ENCODE measurements around the gene DNMT3B.

GRCh38 chr20:32751293-32751692 lies 10.9 kb upstream of the DNMT3B start:
- TF ChIP-seq EZH2 (IDR thresholded peaks at IDR 0.05; ENCODE audit: borderline replicate concordance, low read length): no peak
- TF ChIP-seq, protein P1, sequence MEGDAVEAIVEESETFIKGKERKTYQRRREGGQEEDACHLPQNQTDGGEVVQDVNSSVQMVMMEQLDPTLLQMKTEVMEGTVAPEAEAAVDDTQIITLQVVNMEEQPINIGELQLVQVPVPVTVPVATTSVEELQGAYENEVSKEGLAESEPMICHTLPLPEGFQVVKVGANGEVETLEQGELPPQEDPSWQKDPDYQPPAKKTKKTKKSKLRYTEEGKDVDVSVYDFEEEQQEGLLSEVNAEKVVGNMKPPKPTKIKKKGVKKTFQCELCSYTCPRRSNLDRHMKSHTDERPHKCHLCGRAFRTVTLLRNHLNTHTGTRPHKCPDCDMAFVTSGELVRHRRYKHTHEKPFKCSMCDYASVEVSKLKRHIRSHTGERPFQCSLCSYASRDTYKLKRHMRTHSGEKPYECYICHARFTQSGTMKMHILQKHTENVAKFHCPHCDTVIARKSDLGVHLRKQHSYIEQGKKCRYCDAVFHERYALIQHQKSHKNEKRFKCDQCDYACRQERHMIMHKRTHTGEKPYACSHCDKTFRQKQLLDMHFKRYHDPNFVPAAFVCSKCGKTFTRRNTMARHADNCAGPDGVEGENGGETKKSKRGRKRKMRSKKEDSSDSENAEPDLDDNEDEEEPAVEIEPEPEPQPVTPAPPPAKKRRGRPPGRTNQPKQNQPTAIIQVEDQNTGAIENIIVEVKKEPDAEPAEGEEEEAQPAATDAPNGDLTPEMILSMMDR (IDR thresholded peaks at IDR 0.05; ENCODE audit: low read length): no peak

All from OCI-LY1 (cell line).